Natural killer cell (primary cell): ENCODE data around the gene SOWAHA. TPM values are rescaled to one million over a fixed set of nuclear protein-coding genes. Genes with fewer than 3 reads are reported as not detected.

ENCODE experiments used
- ATAC-seq, 3 donors: fragments of 150-1000 bp in 2 of 3; fragments of 200-7000 bp in 1 of 3; cut with Tn5 transposase; 1 replicate in 1 of 3; 2 replicates in 2 of 3; pipeline ENCODE4 v1.10.0; 2021; ENCODE audit warnings: mild to moderate bottlenecking in 2 of 3, moderate library complexity in 2 of 3
- DNase-seq, 2 donors: peaks; one replicate each; pipeline versions ENCODE4 v3.0.0 to v3.0.0-alpha.2; 2013 to 2021; ENCODE audit warnings: mixed read lengths in 1 of 2
- H3K27ac ChIP-seq: one replicate; pipeline ENCODE4 v1.5.1; 2013; ENCODE audit warnings: mild to moderate bottlenecking, low read length
- H3K27me3 ChIP-seq: one replicate; pipeline ENCODE4 v1.6.1; 2013; ENCODE audit warnings: low read length; ENCODE audit not compliant: control insufficient read depth, insufficient read depth
- H3K36me3 ChIP-seq: one replicate; pipeline ENCODE4 v1.6.1; 2013; ENCODE audit warnings: low read length; ENCODE audit not compliant: control insufficient read depth, insufficient read depth
- H3K4me1 ChIP-seq: one replicate; pipeline ENCODE4 v1.6.1; 2013; ENCODE audit warnings: low read length; ENCODE audit not compliant: control insufficient read depth, insufficient read depth
- H3K4me3 ChIP-seq: one replicate; pipeline ENCODE4 v1.5.1; 2013; ENCODE audit warnings: low read length
- H3K9me3 ChIP-seq: one replicate; pipeline ENCODE4 v1.6.1; 2013; ENCODE audit warnings: low read length; ENCODE audit not compliant: control insufficient read depth, insufficient read depth
- H3K27ac Mint-ChIP-seq, 2 donors: one replicate each; pipeline ENCODE4 v1.8.0; 2022; ENCODE audit warnings: mild to moderate bottlenecking in 2 of 2, mixed read lengths in 2 of 2, moderate library complexity in 1 of 2
- H3K27me3 Mint-ChIP-seq, 2 donors: one replicate each; pipeline ENCODE4 v1.8.0; 2022; ENCODE audit warnings: low read depth in 2 of 2, mixed read lengths in 2 of 2
- H3K36me3 Mint-ChIP-seq: one replicate; pipeline ENCODE4 v1.8.0; 2022; ENCODE audit warnings: mixed read lengths
- H3K4me1 Mint-ChIP-seq, 2 donors: one replicate each; pipeline ENCODE4 v1.8.0; 2022; ENCODE audit warnings: mixed read lengths in 2 of 2
- H3K4me3 Mint-ChIP-seq: one replicate; pipeline ENCODE4 v1.8.0; 2022; ENCODE audit warnings: mild to moderate bottlenecking, moderate library complexity, mixed read lengths
- H3K9me3 Mint-ChIP-seq, 2 donors: one replicate each; pipeline ENCODE4 v1.8.0; 2022; ENCODE audit warnings: mixed read lengths in 2 of 2
- CTCF ChIP-seq: fragments of 200-600 bp; IDR thresholded peaks from one replicate; pipeline ENCODE4 v1.8.0; 2022; ENCODE audit warnings: antibody characterized with exemption
- WGBS: methylation state at CpG from one replicate; pipeline ENCODE4 v1.1.7; 2013; ENCODE audit warnings: missing lambda C conversion rate; ENCODE audit not compliant: insufficient coverage; 5-methylcytosine and 5-hydroxymethylcytosine counted together
- intact Hi-C: fragments of 100-400 bp; cut with micrococcal nuclease; formaldehyde crosslinking; loops from one replicate; pipeline ENCODE4 v1.14.2; 2022
- total RNA-seq, 4 donors: library from RNA; stranded (reverse); fragments of 120-200 nt in 1 of 4; gene quantifications; one replicate each; pipeline versions ENCODE4 v1.2.3 to v1.2.4, GENCODE V29; 2013 to 2022

SOWAHA gene
- total RNA-seq, 3 donors from 2014 or later (not counting 1 experiment from before 2014, with no cell fraction given): not detected

GRCh38 chr5:132865668-132866341 lies 52.7 kb downstream of the SOWAHA start:
- H3K9me3 ChIP-seq: no peaks in the 10 kb centered on the region
- H3K36me3 Mint-ChIP-seq: no peaks in the 10 kb centered on the region
- no peaks in the 10 kb centered on the region for H3K9me3 Mint-ChIP-seq
- peaks cover 26 to 27% of the 10 kb centered on the region in 2 donors for H3K4me1 Mint-ChIP-seq
- peak overlapping the region; percentile 73 for H3K4me3 ChIP-seq
- peak; percentile 16 to 25 (median 19) for ATAC-seq
- DNase-seq: no peak
- WGBS: 45% methylated on average over 29 of the region's 30 CpGs
- H3K27me3 ChIP-seq: no peaks in the 10 kb centered on the region
- peak overlapping the region; percentile 100 for H3K4me3 Mint-ChIP-seq
- peaks cover 2 to 15% of the 10 kb centered on the region in 2 donors for H3K27me3 Mint-ChIP-seq
- peaks cover 14% of the 10 kb centered on the region for H3K4me1 ChIP-seq
- H3K36me3 ChIP-seq: peaks cover 5% of the 10 kb centered on the region
- peak overlapping the region; percentile 98 for H3K27ac ChIP-seq
- intact Hi-C loops: loop anchor here (1.0 kb wide), 1 partner anchor 185 kb away; no protein-coding TSS in a partner anchor
- no peak for TF ChIP-seq CTCF
- H3K27ac Mint-ChIP-seq: peak overlapping the region; percentile 97 to 99

Other genes with a start within 250 kb of the SOWAHA start
- gene IL13, start 155.1 kb upstream of the SOWAHA start, total RNA-seq: 1 to 10 TPM in 1 of 3 donors, under 1 TPM in 1, not detected in 1; 0.80 to 1.4 TPM
- 1 to 10 TPM in 1 of 3 donors, not detected in 2; 8.1 TPM for gene IL4, start 139.3 kb upstream of the SOWAHA start, total RNA-seq
- 10 to 100 TPM; 13.6 to 19.2 (median 18.6) TPM for gene KIF3A, start 75.8 kb upstream of the SOWAHA start, total RNA-seq
- 1 to 10 TPM in 1 of 3 donors, under 1 TPM in 1, not detected in 1; 0.23 to 1.5 TPM for gene CCNI2, start 65.9 kb upstream of the SOWAHA start, total RNA-seq
- gene SEPTIN8, start 36.1 kb upstream of the SOWAHA start, total RNA-seq: 10 to 100 TPM in 1 of 3 donors, 1 to 10 TPM in 2; 5.2 to 17.0 (median 9.4) TPM
- 1 to 10 TPM in 1 of 3 donors, under 1 TPM in 2; 0.82 to 3.5 (median 0.85) TPM for gene SHROOM1, start 17.3 kb downstream of the SOWAHA start, total RNA-seq
- gene GDF9, start 53.2 kb downstream of the SOWAHA start, total RNA-seq: under 1 TPM; 0.53 to 0.78 (median 0.57) TPM
- gene UQCRQ, start 53.3 kb downstream of the SOWAHA start, total RNA-seq: 100 to 1,000 TPM; 114 to 116 (median 115) TPM
- gene LEAP2, start 60.4 kb downstream of the SOWAHA start, total RNA-seq: 1 to 10 TPM in 2 of 3 donors, under 1 TPM in 1; 0.70 to 1.3 (median 1.2) TPM
- gene AFF4, start 150.3 kb downstream of the SOWAHA start, total RNA-seq: 10 to 100 TPM; 87.5 to 98.1 (median 90.8) TPM
- gene ZCCHC10, start 213.2 kb downstream of the SOWAHA start, total RNA-seq: 10 to 100 TPM; 18.4 to 20.5 (median 20.4) TPM
- 10 to 100 TPM; 38.3 to 58.6 (median 43.0) TPM for gene HSPA4, start 238.7 kb downstream of the SOWAHA start, total RNA-seq